Glomerular visceral epithelial cell (primary cell): ENCODE results near the gene MYOD1.
A peak's percentile ranks its signal among the peaks of the same experiment; 100 is the strongest.

Source experiments
- DNase-seq: peaks from one replicate; pipeline ENCODE4 v3.0.0-alpha.2; 2016; ENCODE audit errors: extremely low spot score

MYOD1 gene

GRCh38 chr11:17750013-17750800 lies 30.8 kb downstream of the MYOD1 start:
- no peak for DNase-seq

DNA sequence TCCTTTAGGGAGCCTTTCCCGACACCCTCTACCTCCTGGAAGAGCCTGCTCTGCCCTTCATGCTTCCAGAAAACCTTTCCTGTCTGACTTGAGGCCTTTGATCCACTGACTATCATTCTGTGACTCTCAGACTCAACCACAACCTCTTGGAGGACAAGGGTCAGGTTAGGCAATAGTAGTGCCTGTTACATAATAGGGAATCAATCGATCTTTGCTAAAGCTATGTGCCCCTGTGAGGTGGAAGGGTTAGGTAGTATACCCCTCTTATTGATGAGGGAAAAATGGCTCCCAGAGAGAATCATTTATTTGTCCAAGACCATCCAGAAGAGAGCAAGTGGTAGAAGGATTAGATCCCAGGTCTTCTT lies 31.4 kb downstream of the MYOD1 start:
- DNase-seq = no peak

DNA sequence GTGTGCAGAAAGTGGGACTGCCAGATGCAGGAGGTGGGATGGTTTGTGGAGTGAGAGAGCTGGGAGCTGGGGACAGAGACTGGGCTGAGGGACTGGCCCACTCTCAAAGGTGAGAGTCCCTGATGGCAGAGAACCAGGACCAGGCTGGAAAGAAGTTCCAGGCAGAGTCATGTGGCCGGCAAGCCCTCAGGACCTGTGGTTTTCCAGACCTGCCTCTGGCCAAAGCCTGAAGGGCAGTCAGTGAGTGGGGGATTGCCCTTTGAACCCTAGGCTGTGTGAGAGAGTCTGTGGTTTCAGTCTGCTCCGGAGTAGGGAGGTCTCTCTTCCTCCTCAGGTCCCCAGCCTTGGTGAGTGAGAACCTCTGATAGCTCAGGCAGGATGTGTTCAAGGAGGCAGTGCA lies 32.2 kb downstream of the MYOD1 start:
- DNase-seq = no peak

- DNase-seq = no peak
Observed at GRCh38 chr11:17752144-17752543, 32.8 kb downstream of the MYOD1 start.

DNA sequence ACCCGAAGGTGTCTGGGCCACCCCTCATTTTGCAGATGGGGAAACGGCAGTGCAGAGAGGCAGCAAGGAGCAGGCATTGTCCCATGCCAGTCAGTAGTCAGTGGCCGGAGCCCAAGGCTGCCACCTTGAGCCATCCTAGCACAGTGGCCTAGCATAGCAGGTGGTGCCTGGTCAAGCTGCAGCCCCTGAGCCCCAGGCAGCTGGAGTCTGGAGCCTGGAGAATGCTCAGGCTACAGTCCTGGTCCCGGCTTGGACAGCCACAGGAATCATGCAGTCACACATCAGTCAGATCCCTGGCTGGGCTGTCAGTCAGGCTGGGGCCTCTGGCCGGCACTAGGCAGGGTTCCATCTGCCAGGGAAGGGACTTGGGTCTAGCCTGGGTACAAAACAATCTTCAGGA lies 33.8 kb downstream of the MYOD1 start:
- no peak for DNase-seq

- no peak for DNase-seq
Observed at GRCh38 chr11:17753641-17754040, 34.3 kb downstream of the MYOD1 start.

- no peak for DNase-seq
Observed at GRCh38 chr11:17755891-17756290, 36.5 kb downstream of the MYOD1 start.

- peak; percentile 5 for DNase-seq
Observed at GRCh38 chr11:17760102-17761029, 41.0 kb downstream of the MYOD1 start.

GRCh38 chr11:17762309-17762974 lies 43.1 kb downstream of the MYOD1 start:
- no peak for DNase-seq

DNA sequence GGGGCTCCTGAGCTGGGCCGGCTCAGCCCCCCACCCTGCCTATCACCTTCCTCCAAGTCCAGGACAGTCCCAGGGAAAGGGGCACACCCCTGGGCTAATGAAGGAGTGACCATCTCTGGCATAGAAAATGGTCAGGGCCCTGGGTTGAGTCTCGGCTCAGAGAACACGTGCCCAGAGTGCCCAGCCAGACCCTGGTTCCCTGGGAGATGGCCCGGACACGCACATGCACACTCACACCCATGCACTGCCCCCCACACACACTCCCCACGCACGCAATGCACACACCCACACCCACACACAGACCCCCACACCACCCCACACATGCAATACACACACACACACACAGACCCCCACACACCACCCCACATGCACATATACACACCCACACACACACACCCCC lies 43.9 kb downstream of the MYOD1 start:
- DNase-seq = no peak

DNA sequence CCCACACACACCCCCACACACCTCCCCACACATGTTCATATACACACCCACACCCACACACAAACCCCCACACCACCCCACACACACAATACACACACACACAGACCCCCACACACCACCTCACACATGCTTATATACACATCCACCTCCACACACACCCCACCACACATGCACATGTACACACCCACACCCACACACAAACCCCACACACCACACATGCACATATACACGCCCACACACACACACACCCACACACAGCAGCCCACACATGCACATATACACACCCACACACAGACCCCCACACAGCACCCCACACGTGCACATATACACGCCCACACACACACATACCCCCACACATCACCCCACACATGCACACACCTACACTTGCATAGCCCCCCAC lies 44.3 kb downstream of the MYOD1 start:
- no peak for DNase-seq

- DNase-seq = no peak
Observed at GRCh38 chr11:17764446-17765218, 45.3 kb downstream of the MYOD1 start.

DNA sequence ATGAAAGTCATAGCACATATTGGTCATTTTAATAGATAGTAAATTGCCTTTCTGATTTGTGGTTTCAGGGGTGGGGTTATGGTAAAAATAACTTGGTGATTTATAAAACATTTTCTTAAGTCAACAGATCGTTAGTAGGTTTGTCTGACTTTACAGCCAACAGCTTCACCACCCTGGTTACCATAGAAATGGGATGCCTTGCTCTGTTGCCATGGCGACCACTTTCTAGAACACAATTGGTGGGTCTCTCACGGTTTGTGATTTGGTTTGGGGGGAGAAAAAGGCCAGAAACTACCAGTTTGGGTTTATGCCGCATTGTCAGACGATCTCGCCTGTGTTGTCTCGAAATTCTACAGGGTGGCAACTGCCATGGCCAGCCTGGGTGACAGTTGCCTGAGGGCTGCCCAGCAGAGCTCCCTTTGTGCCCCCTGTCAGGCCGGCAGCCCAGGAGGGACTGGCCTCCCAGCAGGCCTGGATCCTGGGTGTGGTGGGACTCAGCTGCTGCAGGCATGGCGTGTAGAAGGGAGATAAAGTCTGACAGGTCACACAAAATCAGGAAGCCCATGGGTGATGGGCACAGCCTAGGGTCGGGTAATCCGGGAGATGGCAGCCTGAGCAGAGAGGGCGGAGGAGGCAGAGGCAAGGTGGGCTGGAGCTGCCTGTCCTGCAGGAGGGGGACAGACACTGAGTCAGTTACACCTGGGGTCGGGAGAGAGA lies 46.1 kb downstream of the MYOD1 start:
- DNase-seq = no peak

DNA sequence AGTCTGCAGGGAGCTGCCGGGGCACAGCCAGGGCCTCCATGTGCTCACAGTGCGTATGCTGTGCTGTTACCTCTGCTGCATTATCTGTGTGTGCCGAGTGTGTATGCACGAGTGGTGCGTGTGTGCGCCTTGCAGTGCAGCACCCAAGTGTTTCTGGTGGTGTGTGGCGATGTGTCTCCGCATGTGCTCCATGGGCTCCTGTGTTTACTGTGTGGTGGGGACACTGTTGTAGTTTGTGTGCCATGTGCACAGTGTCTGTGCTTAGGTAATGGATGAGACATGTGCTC lies 46.6 kb downstream of the MYOD1 start:
- DNase-seq = no peak

GRCh38 chr11:17766590-17766989 lies 47.2 kb downstream of the MYOD1 start:
- DNase-seq = no peak

DNA sequence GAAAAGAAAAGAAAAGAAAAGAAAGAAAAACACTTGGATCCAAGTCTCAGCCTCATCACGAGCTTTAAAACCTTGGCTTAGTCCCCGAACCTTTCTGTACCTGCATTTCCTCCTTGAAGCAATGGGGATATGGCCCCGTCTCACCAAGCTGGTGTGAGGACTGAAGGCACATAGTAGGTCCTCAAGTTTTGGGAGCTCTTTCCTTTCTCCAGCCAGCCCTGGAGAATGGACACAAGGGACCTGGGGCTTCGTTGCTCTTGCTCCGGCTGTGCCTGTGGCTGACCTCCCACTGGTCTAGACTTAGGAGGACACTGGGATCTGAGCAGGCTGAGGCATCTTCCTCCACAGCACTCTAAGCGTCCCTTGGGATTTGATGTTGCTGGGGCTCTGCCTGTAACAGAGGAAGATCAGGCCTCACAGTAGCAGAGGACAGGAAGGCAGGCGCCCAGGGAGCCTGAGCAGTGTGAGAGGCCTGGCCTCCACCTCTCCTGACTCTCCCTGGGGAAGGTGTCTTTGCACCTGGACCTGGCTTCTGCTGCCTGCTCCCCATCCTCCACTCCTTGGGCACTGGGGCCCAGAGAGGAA lies 48.0 kb downstream of the MYOD1 start:
- no peak for DNase-seq

DNA sequence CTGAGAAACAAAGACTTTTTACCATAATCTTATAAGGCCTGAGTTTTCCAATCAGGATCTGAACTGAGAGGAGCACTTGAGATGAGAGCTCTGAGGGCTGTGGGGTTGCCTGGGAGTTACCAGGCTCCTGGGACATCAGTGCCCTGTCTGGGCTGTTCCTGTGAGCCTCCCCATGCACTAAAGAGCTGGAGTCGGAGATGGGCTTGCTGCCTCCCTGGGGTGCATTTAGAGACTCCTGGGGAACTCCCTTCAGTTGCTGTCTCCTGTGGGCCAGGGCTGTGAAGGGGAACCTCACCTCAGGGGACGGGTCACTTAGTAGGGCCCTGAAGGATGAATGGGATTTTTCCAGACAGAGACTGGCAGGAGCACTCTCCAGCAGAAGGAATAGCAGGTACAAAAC lies 48.5 kb downstream of the MYOD1 start:
- no peak for DNase-seq

GRCh38 chr11:17768547-17768946 lies 49.2 kb downstream of the MYOD1 start:
- DNase-seq = no peak

DNA sequence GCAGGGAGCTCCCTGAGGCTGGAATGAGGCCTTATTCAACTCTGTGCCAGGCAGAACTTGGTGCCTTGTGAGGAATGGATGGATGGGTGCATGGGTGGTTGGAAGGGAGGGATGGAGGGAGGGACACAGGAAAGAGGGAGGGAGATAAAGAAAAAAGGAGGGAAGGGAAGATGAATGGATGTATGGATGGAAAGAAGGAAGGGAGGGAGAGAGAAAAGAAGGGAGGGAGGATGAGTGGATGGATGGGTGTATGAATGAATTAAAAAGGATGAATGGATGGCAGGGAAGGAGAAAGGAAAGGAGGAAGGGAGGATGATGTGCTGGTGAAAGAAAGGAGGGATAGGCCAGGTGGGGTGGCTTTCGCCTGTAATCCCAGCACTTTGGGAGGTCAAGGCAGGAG lies 49.8 kb downstream of the MYOD1 start:
- DNase-seq = no peak

DNA sequence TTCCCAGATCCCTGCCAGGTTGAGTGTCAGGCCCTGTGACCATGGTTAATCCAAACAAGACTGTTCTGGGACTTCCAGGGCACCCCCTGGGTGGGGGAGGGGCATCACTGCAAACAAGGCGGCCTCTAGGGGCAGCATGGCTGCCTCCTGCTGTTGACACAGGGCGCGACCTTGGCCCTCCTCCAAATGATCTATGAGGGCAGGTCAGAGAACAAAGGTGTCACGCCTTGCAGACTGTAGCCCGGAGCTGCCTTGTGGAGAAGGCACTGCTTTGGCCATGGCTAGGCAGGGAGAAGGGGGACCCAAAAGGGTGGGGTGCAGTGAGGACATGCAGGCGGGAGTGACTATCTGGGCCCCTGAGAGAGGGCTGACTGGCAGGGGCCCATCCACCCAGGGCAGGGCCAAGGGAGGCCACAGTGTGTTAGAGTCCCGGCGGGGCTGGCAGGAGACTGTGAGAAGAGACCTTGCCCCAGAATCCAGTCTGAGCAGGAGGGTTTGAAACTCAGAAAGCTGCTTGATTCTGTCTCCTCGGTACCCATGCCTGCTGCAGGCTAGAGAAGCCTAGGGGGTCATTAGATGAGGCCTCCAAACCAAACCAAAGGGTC lies 50.8 kb downstream of the MYOD1 start:
- no peak for DNase-seq

GRCh38 chr11:17770917-17771316 lies 51.5 kb downstream of the MYOD1 start:
- no peak for DNase-seq
